ENCODE measurements around the gene CAMTA1. TPM values are rescaled to one million over a fixed set of nuclear protein-coding genes. Genes with fewer than 3 reads are reported as not detected.

CAMTA1 gene
- total and polyA plus RNA-seq, 2 experiments from 2014 or later = 89.0 to 145 TPM

GRCh38 chr1:7778133-7778628, 992.9 kb downstream of the CAMTA1 start:
- Histone ChIP-seq H3K27ac (no peak overlapping the region), H3K79me2 (peaks cover 34% of the 10 kb centered on the region), H3K4me1 (ENCODE audit: insufficient read depth) (no peaks in the 10 kb centered on the region), H4K20me1 (ENCODE audit: insufficient read depth, poor library complexity, severe bottlenecking) (no peaks in the 10 kb centered on the region), H2AFZ (no peak overlapping the region), H3K4me2 (no peak overlapping the region), H3K27me3 (no peaks in the 10 kb centered on the region), H3K4me3 (no peak overlapping the region), H3K9me3 (ENCODE audit: low read depth) (no peaks in the 10 kb centered on the region), H3K9me2 (replicated peaks; ENCODE audit: insufficient read depth) (no peaks in the 10 kb centered on the region), H3K36me3 (replicated peaks; ENCODE audit: insufficient read depth, low read depth) (no peaks in the 10 kb centered on the region)
- TF ChIP-seq EZH2 (IDR thresholded peaks at IDR 0.05; ENCODE audit: borderline replicate concordance) = no peak
- no peak for TF ChIP-seq EZH2phosphoT487 (IDR thresholded peaks at IDR 0.05; ENCODE audit: low read depth, severe bottlenecking, unreplicated experiment)
- no peak for TF ChIP-seq CTCF (IDR thresholded peaks at IDR 0.05; ENCODE audit: poor library complexity)
- 95% methylated on average over 4 of the region's 4 CpGs for WGBS (ENCODE audit: low lambda C conversion rate, missing lambda C conversion rate)
- no peak for DNase-seq (ENCODE audit: low spot score)

DNA sequence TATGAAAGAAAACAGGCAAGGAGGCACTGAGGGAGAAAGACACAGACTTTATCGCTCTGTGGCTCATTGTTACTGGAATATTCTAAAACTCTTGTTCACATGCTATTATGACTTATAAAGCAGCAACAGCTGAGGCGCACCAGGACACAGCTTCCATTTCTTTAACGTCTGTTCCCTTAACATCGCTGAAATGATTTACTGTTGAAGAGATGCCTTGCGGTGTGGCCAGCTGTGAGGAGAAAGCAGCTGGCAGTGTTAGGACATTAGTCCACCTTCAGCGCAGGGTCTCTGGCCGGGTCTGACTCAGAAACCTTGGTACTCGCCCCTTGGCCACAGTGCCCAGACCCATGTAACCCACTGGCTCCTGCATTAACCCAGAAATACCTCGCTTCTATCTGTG, 995.7 kb downstream of the CAMTA1 start:
- no peaks in the 10 kb centered on the region for H3K27me3 ChIP-seq
- no peak overlapping the region for H3K27ac ChIP-seq
- WGBS (ENCODE audit: low lambda C conversion rate, missing lambda C conversion rate) = 95% methylated on average over 9 of the region's 9 CpGs

GRCh38 chr1:7781501-7781900, 996.2 kb downstream of the CAMTA1 start:
- no peak for TF ChIP-seq EZH2phosphoT487 (IDR thresholded peaks at IDR 0.05; ENCODE audit: low read depth, severe bottlenecking, unreplicated experiment)
- TF ChIP-seq EZH2 (IDR thresholded peaks at IDR 0.05; ENCODE audit: borderline replicate concordance) = no peak
- TF ChIP-seq CTCF (IDR thresholded peaks at IDR 0.05; ENCODE audit: poor library complexity) = no peak
- H3K9me3 ChIP-seq (ENCODE audit: low read depth) = no peaks in the 10 kb centered on the region
- no peak overlapping the region for H2AFZ ChIP-seq
- H3K4me1 ChIP-seq (ENCODE audit: insufficient read depth) = peaks cover 4% of the 10 kb centered on the region
- no peak overlapping the region for H3K4me2 ChIP-seq
- no peak overlapping the region for H3K4me3 ChIP-seq
- no peak for DNase-seq (ENCODE audit: low spot score)
- H3K36me3 ChIP-seq (replicated peaks; ENCODE audit: insufficient read depth, low read depth) = no peaks in the 10 kb centered on the region
- H4K20me1 ChIP-seq (ENCODE audit: insufficient read depth, poor library complexity, severe bottlenecking) = no peaks in the 10 kb centered on the region
- H3K27me3 ChIP-seq = no peaks in the 10 kb centered on the region
- H3K9me2 ChIP-seq (replicated peaks; ENCODE audit: insufficient read depth) = no peaks in the 10 kb centered on the region
- peaks cover under 1% of the 10 kb centered on the region for H3K79me2 ChIP-seq
- H3K27ac ChIP-seq = no peak overlapping the region
- WGBS (ENCODE audit: low lambda C conversion rate, missing lambda C conversion rate) = 83% methylated on average over 7 of the region's 7 CpGs

More for the DNA sequence above, 995.7 kb downstream of the CAMTA1 start:
- no peak overlapping the region for H2AFZ ChIP-seq
- H4K20me1 ChIP-seq (ENCODE audit: insufficient read depth, poor library complexity, severe bottlenecking) = no peaks in the 10 kb centered on the region
- no peak for TF ChIP-seq CTCF (IDR thresholded peaks at IDR 0.05; ENCODE audit: poor library complexity)
- TF ChIP-seq EZH2 (IDR thresholded peaks at IDR 0.05; ENCODE audit: borderline replicate concordance) = no peak
- no peak for TF ChIP-seq EZH2phosphoT487 (IDR thresholded peaks at IDR 0.05; ENCODE audit: low read depth, severe bottlenecking, unreplicated experiment)
- H3K4me1 ChIP-seq (ENCODE audit: insufficient read depth) = peaks cover 4% of the 10 kb centered on the region
- no peaks in the 10 kb centered on the region for H3K36me3 ChIP-seq (replicated peaks; ENCODE audit: insufficient read depth, low read depth)
- H3K4me2 ChIP-seq = no peak overlapping the region
- H3K9me2 ChIP-seq (replicated peaks; ENCODE audit: insufficient read depth) = no peaks in the 10 kb centered on the region
- DNase-seq (ENCODE audit: low spot score) = no peak
- H3K4me3 ChIP-seq = no peak overlapping the region
- no peaks in the 10 kb centered on the region for H3K9me3 ChIP-seq (ENCODE audit: low read depth)
- peaks cover 6% of the 10 kb centered on the region for H3K79me2 ChIP-seq

All from hepatocyte (in vitro differentiated cells).